HG03442 (cell line): Measurements from ENCODE around the gene CPAMD8.
"Not testable (repeated sequence)": the region's sequence is repeated elsewhere in the genome, so short reads cannot be mapped to it uniquely, and the experiment has no call there.

Experiments
- ATAC-seq: cut with Tn5 transposase; IDR thresholded peaks from one replicate; pipeline ENCODE4 v1.9.1; 2021; ENCODE audit warnings: mild to moderate bottlenecking, moderate library complexity; ENCODE audit not compliant: unreplicated experiment

CPAMD8 gene

DNA sequence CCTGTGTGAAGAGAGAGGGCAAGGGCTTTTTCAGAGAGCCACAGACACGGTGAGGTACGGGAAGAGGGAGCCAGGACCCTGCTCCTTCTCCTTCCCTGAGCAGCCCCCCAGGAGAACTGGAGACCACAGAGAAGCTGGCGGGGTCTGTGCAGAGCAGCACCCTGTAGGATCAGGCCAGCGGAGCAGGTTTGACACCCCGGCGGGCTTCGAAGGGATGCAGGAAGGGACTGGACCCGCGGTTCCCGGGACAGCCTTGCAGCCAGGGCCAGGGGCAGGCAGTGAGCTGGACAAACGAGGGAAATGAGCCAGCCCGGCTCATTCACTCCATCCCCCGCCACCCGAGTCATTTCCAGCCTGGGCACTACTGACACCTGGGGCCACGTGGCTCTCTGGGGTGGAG is 22.2 kb downstream of the CPAMD8 start:
- ATAC-seq = no peak

DNA sequence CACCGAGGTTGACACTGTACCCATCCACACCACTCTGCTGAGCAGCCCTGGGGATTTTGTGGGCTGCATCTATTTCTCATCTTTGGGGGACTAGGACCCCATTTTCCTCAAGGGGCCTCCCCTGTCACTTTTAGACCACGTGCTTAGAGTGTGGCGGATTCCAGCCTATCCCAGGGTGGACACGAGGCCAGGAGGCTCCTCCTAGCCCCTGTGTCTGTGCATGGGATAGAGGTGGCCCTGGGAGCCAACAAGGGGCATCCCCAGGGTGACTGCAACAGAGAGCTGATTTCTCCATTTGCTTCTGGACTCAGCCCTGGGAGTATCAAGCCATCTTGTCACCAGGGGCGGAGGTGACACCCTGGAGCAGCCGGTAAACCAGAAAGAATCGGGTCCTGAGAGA is 24.2 kb downstream of the CPAMD8 start:
- ATAC-seq = no peak

DNA sequence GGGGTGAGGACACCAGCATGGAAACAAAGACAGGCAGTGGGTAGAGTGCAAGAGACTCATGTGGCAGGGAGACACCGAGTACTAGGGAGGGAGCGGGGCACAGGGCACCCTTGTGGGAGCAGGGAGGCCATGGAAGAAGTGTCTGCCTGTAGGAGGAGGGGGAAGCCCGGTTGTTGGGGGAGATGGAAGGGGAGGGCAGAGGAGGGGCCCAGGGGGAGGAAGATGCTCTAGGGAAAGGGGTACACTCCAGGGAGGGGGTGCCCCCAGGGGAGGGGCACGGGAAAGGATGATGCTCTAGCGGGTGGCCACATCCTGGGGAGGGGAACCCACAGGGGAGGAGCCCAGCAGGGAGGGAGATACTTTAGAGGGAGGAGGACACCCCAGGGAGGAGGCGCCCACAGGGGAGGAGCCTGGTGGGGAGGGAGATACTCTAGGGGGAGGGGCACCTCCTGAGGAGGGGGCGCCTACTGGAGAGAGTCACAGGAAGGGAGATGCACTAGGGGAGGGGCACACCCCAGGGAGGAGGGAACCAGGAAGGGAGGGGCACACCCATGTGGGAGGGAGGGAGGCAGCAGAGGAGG is 24.9 kb downstream of the CPAMD8 start:
- no peak for ATAC-seq

DNA sequence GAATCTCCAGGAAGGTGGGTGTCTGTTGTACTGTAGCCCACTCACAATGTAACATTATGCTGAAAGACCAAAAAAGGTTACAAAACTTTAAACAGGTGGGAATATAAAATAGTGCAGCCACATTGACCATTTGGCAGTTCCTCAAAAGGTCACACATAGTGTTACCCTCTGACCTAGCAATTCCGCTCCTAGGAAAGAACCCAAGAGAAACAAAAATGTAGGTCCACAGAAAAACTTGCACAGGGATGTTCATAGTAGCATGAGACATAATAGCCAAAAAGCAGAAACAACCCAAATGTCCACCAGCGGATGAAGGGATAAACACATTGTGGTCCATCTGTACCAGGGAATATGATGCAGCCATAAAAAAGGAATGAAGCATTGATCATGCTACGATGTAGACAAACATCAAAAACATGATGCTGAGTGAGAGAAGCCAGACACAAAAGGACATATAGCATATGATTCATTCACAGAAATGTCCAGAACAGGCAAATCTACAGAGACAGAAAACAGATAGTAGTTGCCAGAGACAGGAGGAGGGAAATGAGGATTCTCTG is 27.9 kb downstream of the CPAMD8 start:
- no peak for ATAC-seq

DNA sequence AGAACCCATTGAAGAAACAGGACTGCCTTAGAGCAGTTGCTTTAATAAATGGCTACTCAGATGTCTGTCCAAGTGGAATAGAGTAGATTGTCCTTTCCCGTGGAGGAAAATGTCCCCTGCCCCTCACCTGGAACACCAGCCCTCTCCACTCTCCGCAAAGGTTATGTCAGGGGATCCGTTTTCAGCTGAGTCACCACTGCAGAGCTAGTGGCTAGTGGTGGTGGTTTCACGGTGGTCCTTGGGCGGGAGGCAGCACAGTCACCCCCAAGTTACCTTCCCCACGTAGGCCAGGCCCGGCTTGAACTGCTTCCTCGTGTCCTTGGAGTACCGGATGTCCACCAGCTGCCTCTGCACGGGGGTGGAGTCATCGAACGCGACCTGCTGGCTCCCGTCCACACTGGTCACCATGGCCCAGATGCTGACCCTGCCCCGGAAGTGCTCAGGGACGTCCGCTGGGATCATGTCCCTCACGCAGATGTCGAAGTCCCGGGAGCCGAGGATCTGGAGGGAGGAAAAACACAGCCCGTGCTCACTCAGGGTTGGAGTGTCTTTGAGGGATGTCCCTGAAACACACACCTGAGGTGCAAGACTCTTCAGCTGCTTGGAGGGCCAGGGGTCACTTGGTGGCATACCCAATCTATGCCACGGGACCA is 29.6 kb downstream of the CPAMD8 start:
- not testable (repeated sequence) for ATAC-seq

DNA sequence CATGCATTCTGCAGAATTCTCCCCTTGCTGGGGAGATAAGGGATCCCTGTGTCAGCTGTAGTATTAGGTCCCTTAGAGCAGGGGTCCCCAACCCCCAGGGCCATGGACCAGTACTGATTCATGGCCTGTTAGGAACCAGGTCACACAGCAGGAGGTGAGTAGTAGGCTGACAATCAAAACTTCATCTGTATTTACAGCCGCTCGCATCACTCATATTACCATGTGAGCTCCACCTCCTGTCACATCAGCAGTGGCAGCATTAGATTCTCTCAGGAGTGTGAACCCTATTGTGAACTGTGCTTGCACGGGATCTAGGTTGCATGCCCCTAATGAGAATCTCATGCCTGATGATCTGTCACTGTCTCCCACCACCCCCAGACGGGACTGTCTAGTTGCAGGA is 37.9 kb downstream of the CPAMD8 start:
- no peak for ATAC-seq

DNA sequence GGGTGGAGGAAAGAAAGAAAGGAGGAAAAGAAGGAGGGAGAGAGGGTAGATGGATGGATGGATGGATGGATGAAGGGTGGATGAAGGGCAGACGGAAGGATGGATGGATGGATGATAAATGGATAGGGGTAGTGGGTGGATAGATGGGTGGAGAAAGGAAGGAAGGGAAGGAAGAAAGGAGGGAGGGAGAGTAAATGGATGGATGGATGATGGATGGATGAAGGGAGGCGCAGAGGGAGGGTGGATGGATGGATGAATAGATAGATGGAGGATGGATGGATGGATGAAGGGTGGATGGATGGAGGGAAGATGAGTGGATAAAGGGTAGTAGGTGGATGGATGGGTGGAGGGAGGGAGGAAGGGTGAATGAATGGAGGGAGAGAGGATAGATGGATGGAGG is 41.2 kb downstream of the CPAMD8 start:
- ATAC-seq = no peak

DNA sequence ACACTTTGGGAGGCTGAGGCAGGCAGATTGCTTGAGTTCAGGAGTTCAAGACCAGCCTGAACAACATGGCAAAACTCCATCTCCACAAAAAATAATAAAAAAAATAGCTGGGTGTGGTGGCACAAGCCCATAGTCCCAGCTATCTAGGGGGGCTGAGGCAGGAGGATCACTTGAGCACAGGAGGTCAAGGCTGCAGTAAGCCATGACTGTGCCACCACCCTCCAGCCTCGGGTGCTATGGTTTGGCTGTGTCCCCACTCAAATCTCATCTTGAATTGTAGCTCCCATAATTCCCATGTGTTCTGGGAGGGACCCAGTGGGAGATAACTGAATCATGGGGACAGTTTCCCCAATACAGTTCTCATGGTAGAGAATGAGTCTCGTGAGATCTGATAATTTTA is 44.0 kb downstream of the CPAMD8 start:
- ATAC-seq = not testable (repeated sequence)

DNA sequence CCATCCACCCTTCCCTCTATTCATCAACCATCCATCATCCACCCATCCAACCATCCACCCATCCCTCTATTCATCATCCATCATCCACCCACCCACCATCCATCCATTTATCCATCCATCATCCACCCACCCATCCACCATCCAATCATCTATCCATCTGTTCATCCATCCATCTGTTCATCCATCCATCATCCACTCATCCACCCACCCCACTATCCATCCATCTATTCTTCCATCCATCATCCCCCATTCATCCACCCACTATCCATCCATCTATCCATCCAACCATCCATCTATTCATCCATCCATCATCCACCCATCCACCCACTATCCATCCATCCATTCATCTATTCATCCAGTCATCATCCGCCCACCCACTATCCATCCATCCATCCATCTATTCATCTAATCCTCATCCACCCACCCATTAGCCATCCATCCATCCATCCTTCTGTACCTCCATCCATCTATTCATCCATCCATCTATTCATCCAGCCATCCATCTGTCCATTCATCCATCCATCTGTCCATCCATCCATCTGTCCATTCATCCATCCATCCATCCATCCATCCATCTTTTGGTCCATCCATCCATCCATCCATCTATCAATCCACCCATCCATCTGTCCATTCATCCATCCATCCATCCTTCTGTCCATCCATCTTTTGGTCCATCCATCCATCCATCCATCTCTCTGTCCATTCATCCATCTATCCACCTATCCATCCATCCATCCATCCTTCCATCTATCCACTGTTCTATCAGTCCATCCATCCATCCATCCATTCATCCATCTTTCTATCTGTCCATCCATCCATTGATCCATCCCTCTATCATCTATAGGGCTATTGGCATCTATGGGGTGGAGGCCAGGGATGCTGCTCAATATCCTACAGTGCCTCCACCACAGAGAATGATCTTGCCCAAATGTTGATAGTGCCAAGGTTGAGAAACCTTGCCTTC is 47.5 kb downstream of the CPAMD8 start:
- ATAC-seq = no peak

DNA sequence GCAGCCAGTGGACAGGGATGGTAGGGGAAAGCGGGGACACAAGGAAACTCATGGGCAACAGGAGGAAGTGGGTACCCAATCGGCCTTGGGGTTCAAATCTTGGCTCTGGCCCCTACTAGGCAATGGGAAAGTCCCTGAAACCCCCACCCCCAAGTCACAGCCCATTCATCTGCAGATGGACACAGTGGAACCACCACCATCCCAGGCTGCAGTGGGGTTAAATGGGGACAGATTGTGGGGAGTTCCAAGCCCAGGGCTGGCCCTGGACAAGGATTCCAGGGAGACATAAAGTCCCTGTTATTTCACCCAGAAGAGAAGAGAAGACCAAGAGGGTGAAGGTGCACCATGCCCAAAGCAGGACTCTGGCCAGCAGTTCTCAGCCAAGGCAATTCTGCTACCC is 48.5 kb downstream of the CPAMD8 start:
- no peak for ATAC-seq

DNA sequence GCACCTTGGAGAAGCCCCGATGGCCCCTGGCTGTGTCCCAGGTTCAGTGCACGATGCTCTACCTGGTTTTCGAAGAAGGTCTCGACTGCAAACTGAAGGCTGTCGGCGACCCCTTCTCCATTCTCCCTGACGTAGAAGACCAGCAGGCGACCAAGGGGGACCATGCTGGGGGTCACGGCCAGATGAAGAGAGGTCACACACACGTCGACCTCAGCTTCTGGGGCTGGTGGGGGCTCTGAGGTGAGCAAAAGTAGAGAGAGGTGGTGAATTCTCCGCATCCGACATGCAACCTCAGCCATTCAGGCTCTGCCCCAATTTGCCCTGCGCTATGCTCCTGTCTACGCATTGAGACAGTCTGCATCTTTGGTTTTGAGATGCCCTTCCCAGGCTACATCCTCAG is 49.3 kb downstream of the CPAMD8 start:
- ATAC-seq = no peak

DNA sequence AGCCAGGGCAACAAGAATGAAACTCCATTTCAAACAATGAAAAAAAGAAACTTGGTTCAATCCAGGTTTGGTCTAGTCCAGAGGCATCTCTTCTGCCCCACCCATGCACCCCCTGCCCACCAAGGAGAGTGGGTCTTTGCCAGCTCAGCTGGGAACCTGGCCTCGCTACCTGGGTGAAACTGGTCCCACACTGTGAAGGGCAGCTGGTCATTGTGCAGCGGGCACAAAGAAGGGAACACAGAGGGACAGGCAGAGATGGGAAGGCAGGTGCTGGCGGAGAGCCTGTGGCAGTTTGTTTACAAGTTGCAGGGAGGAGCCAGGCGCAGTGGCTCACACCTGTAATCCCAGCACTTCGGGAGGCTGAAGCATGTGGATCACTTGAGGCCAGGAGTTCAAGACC is 50.2 kb downstream of the CPAMD8 start:
- no peak for ATAC-seq

DNA sequence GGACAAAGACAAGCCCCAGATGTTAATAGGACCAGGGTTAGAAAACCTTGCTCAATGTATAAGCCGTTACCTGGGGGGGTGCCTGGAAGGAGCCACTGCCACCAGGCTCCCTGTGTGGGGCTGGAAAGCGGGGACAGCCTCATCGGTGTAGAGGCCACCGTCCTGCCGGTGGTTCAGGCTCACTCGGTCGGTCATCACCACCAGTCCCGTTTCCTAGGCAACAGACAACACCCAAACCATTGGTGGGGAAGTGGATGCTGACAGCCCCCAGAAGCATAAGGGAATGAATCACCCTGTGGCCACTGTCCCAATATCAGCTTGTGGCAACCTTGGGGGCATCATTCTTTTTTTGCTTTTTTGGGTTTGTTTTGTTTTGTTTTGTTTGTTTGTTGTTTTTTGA is 55.8 kb downstream of the CPAMD8 start:
- no peak for ATAC-seq

DNA sequence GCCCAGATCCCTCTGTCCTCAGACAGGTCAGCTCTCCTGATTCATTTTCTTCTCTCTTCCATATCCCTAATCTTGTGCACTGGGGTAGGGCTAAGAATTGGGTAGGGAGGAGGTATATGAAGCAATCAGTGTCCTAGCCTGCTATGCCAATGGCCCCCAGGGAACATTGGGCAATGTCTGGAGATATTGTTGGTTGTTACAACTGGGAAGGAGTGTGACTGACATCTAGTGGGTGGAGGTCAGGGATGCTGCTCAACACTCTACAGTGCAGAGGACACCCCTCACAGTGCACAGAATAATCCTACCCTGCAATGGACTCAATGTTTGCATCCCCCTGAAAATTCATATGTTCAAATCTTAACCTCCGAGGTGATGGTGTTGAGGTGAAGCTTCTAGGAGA is 57.5 kb downstream of the CPAMD8 start:
- ATAC-seq = no peak

DNA sequence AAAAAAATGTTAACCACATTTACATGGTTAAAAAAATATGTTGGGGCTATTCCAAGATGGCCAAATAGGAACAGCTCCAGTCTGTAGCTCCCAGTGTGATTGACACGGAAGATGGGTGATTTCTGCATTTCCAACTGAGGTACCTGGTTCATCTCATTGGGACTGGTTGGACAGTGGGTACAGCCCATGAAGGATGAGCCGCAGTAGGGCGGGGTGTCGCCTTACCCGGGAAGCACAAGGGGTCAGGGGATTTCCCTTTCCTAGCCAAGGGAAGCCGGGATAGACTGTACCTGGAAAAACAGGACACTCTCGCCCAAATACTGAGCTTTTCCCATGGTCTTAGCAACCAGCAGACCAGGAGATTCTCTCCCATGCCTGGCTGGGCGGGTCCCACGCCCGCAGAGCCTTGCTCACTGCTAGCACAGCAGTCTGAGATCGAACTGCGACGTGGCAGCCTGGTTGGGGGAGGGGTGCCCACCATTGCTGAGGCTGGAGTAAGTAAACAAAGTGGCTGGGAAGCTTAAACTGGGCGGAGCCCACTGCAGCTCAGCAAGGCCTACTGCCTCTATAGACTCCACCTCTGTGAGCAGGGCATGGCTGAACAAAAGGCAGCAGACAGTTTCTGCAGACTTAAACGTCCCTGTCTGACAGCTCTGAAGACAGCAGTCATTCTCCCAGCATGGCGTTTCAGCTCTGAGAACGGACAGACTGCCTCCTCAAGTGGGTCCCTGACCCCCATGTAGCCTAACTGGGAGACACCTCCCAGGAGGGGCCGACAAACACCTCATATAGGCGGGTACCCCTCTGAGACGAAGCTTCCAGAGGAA is 65.4 kb downstream of the CPAMD8 start:
- ATAC-seq = not testable (repeated sequence)

DNA sequence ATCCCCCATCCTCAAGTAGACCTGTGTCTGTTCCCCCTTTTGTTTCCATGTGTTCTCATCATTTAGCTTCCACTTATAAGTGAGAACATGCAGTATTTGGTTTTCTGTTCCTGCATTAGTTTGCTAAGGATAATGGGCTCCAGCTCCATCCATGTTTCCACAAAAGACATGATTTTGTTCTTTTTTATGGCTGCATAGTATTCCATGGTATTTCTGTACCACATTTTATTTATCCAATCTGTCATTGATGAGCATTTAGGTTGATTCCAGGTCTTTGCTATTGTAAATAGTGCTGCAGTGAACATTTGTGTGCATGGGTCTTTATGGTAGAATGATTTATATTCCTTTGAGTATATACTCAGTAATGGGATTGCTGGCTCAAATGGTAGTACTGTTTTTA is 68.3 kb downstream of the CPAMD8 start:
- not testable (repeated sequence) for ATAC-seq

DNA sequence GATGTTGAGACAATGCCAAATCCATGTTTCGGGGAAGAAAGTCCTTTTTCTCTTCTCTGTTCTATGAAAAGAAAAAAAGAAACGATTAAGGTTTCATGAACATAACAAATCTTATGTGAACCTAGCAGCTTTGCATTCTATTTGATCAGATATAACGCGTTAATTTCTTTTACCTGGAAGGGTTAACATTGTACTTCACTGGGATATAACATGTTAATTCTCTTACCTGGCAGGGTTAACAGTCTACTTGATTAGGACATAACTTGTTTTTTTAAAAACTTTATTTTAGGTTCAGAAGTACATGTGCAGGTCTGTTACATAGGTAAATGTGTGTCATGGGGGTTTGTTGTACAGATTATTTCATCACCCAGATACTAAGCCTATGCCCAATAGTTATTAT is 68.8 kb downstream of the CPAMD8 start:
- ATAC-seq = no peak

DNA sequence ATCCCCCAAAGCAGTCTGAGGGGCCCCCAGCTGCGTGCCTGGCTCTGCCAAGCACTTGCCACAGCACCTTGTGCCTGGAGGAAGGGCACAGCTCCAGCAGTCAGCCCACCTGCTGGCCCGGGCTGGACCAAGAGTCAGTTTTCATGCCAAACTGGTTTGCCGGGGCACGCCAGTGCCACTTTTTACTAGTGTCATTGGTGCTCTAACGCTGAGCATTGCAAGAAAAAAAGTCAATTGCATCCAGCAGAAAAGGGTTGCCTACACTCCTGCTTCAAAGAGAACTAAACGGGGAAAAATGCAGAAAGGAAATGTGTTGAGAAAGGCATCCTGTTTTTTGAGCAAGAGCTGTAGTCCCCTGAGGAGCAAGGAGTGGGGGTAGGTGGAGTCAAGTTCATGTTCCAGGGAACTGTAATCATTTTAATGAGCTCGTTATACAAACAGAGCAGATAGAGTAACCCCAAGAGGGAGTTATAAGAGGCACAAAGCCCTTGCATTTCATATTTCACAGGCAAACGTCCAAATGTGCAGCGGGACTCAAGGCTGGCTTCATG is 69.4 kb downstream of the CPAMD8 start:
- no peak for ATAC-seq

DNA sequence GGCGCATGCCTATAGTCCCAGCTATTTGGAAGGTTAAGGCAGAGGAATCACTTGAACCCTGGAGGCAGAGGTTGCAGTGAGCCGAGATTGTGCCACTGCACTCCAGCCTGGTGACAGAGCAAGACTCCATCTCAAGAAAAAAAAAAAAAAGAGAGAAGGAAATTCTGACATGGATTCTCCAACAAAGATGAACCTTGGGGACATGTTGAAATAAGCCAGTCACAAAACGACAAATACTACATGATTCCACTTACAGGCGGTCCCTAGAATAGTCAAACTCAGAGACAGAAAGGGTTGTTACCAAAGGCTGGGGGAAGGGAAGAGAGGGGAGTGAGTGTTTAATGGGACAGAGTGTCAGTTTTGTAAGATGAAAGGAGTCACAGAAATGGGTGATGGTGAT is 71.4 kb downstream of the CPAMD8 start:
- ATAC-seq = no peak

DNA sequence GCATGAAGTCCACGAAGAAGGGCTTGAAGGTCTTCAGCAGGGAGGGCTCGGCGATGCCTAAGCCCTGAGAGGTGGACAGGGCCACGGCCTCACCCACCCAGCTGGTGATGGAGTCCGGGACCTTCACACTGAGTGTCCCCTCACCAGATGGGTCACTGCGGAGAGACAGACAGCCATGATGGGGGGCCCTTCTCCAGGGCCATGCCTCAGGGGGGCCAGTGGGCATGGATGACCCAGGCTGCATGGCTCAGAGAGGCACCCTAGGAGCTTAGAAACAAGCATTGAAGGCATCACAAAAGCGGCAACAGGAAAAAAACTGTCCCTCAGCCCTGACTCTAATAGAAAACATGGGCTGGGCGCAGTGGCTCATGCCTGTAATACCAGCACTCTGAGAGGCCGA is 74.6 kb downstream of the CPAMD8 start:
- ATAC-seq = no peak
